GM12875 (cell line): ENCODE measurements around the gene TMEM135.
A peak's percentile ranks its signal among the peaks of the same experiment; 100 is the strongest.

Experiments used
- H3K4me3 ChIP-seq: one replicate; pipeline ENCODE4 v1.5.1; 2011; ENCODE audit warnings: low read depth, low read length, control low read depth
- CTCF ChIP-seq: IDR thresholded peaks from 2 replicates; pipeline ENCODE4 v1.5.1; 2011; ENCODE audit warnings: low read depth, mild to moderate bottlenecking, control low read depth, inconsistent platforms, low read length, moderate library complexity, borderline replicate concordance; ENCODE audit not compliant: insufficient read depth

The TMEM135 gene

GRCh38 chr11:87339416-87339815, 301.7 kb downstream of the TMEM135 start:
- no peak for TF ChIP-seq CTCF

GRCh38 chr11:87347441-87347840, 309.7 kb downstream of the TMEM135 start:
- no peak overlapping the region for H3K4me3 ChIP-seq
- no peak for TF ChIP-seq CTCF

More at GRCh38 chr11:87339416-87339815, 301.7 kb downstream of the TMEM135 start:
- no peak overlapping the region for H3K4me3 ChIP-seq

GRCh38 chr11:87347854-87348253, 310.1 kb downstream of the TMEM135 start:
- H3K4me3 ChIP-seq, result no peak overlapping the region
- no peak for TF ChIP-seq CTCF

GRCh38 chr11:87351676-87352075, 313.9 kb downstream of the TMEM135 start:
- no peak overlapping the region for H3K4me3 ChIP-seq
- TF ChIP-seq CTCF, result no peak

- no peak overlapping the region for H3K4me3 ChIP-seq
- peak; percentile 98 for TF ChIP-seq CTCF
Observed at GRCh38 chr11:87352759-87353707, 315.3 kb downstream of the TMEM135 start.

- no peak for TF ChIP-seq CTCF
- no peak overlapping the region for H3K4me3 ChIP-seq
Observed at GRCh38 chr11:87353771-87354345, 316.1 kb downstream of the TMEM135 start.

GRCh38 chr11:87355596-87355995, 317.9 kb downstream of the TMEM135 start:
- H3K4me3 ChIP-seq, result no peak overlapping the region
- TF ChIP-seq CTCF, result no peak
